ENCODE results near the gene HIBADH. TPM values are rescaled to one million over a fixed set of nuclear protein-coding genes. Genes with fewer than 3 reads are reported as not detected.

Gene HIBADH
- total RNA-seq, 2 experiments from 2014 or later: 12.8 TPM

GRCh38 chr7:27671675-27672074, 9.0 kb upstream of the HIBADH start:
- no peak for DNase-seq
- Mint-ChIP-seq H3K4me3 (no peak overlapping the region), H3K4me1 (no peaks in the 10 kb centered on the region), H3K27ac (no peak overlapping the region), H3K9me3 (no peaks in the 10 kb centered on the region), H3K27me3 (peaks cover 2% of the 10 kb centered on the region), H3K36me3 (ENCODE audit: low read depth) (no peaks in the 10 kb centered on the region)
- ChIA-PET CTCF (no interaction called here), POLR2A (no interaction called here)

GRCh38 chr7:27670676-27671075, 8.0 kb upstream of the HIBADH start:
- no peaks in the 10 kb centered on the region for H3K36me3 Mint-ChIP-seq (ENCODE audit: low read depth)
- no peak for DNase-seq
- H3K9me3 Mint-ChIP-seq: no peaks in the 10 kb centered on the region
- ChIA-PET POLR2A (no interaction called here), CTCF (no interaction called here)
- no peak overlapping the region for H3K4me3 Mint-ChIP-seq
- no peaks in the 10 kb centered on the region for H3K4me1 Mint-ChIP-seq
- no peak overlapping the region for H3K27ac Mint-ChIP-seq
- H3K27me3 Mint-ChIP-seq: peaks cover 2% of the 10 kb centered on the region

GRCh38 chr7:27670177-27670576, 7.5 kb upstream of the HIBADH start:
- CTCF ChIA-PET: no interaction called here
- H3K27ac Mint-ChIP-seq: no peak overlapping the region
- H3K36me3 Mint-ChIP-seq (ENCODE audit: low read depth): no peaks in the 10 kb centered on the region
- POLR2A ChIA-PET: no interaction called here
- peaks cover 2% of the 10 kb centered on the region for H3K27me3 Mint-ChIP-seq
- no peak overlapping the region for H3K4me3 Mint-ChIP-seq
- no peaks in the 10 kb centered on the region for H3K9me3 Mint-ChIP-seq
- DNase-seq: no peak
- no peaks in the 10 kb centered on the region for H3K4me1 Mint-ChIP-seq

- Mint-ChIP-seq H3K36me3 (ENCODE audit: low read depth) (peaks cover 2% of the 10 kb centered on the region), H3K4me1 (peaks cover 22% of the 10 kb centered on the region), H3K27ac (no peak overlapping the region), H3K27me3 (peaks cover under 1% of the 10 kb centered on the region), H3K9me3 (no peaks in the 10 kb centered on the region), H3K4me3 (no peak overlapping the region)
- DNase-seq: no peak
- ChIA-PET POLR2A (no interaction called here), CTCF (interaction anchor here (0.9 to 1.1 kb wide), 2 partner anchors 10 to 75 kb away, joined by 4 read pairs; partner anchors contain the start of gene TAX1BP1)
Observed at GRCh38 chr7:27665531-27665930, 2.8 kb upstream of the HIBADH start.

GRCh38 chr7:27663989-27664331, 1.3 kb upstream of the HIBADH start:
- Mint-ChIP-seq H3K4me3 (peak overlapping the region; percentile 80), H3K27ac (peak overlapping the region; percentile 90)

GRCh38 chr7:27661811-27662489, 733 bp downstream of the HIBADH start:
- Mint-ChIP-seq H3K36me3 (ENCODE audit: low read depth) (peaks cover 2% of the 10 kb centered on the region), H3K9me3 (no peaks in the 10 kb centered on the region), H3K27me3 (no peaks in the 10 kb centered on the region), H3K4me1 (peaks cover 22% of the 10 kb centered on the region), H3K27ac (peak overlapping the region; percentile 90), H3K4me3 (peak overlapping the region; percentile 80)
- POLR2A ChIA-PET: interaction anchor here (0.6 to 1.3 kb wide), 2 partner anchors 78 to 683 kb away, joined by 5 to 9 read pairs; partner anchors contain the start of gene TAX1BP1
- CTCF ChIA-PET: interaction anchor here (0.5 to 1.7 kb wide), 2 partner anchors 29 to 243 kb away, joined by 3 to 5 read pairs; no protein-coding TSS in a partner anchor
- no peak for DNase-seq

More at GRCh38 chr7:27663989-27664331, 1.3 kb upstream of the HIBADH start:
- CTCF ChIA-PET: no interaction called here
- Mint-ChIP-seq H3K4me1 (peaks cover 22% of the 10 kb centered on the region), H3K27me3 (no peaks in the 10 kb centered on the region), H3K36me3 (ENCODE audit: low read depth) (peaks cover 2% of the 10 kb centered on the region), H3K9me3 (no peaks in the 10 kb centered on the region)
- POLR2A ChIA-PET: no interaction called here
- no peak for DNase-seq

- peaks cover 1% of the 10 kb centered on the region for H3K36me3 Mint-ChIP-seq (ENCODE audit: low read depth)
- peaks cover 8% of the 10 kb centered on the region for H3K4me1 Mint-ChIP-seq
- POLR2A ChIA-PET: no interaction called here
- DNase-seq: no peak
- CTCF ChIA-PET: no interaction called here
- H3K27me3 Mint-ChIP-seq: no peaks in the 10 kb centered on the region
- no peaks in the 10 kb centered on the region for H3K9me3 Mint-ChIP-seq
- H3K27ac Mint-ChIP-seq: no peak overlapping the region
- no peak overlapping the region for H3K4me3 Mint-ChIP-seq
Observed at GRCh38 chr7:27656724-27657123, 6.0 kb downstream of the HIBADH start.

GRCh38 chr7:27655184-27655583, 7.5 kb downstream of the HIBADH start:
- Mint-ChIP-seq H3K4me3 (no peak overlapping the region), H3K27me3 (no peaks in the 10 kb centered on the region), H3K9me3 (no peaks in the 10 kb centered on the region), H3K27ac (no peak overlapping the region), H3K36me3 (ENCODE audit: low read depth) (peaks cover 1% of the 10 kb centered on the region), H3K4me1 (no peaks in the 10 kb centered on the region)
- no peak for DNase-seq
- ChIA-PET POLR2A (no interaction called here), CTCF (interaction anchor here (0.7 to 1.3 kb wide), 3 partner anchors 8 to 21 kb away, joined by 3 to 6 read pairs (median 3); no protein-coding TSS in a partner anchor)

GRCh38 chr7:27652518-27652917, 10.2 kb downstream of the HIBADH start:
- ChIA-PET POLR2A (no interaction called here), CTCF (no interaction called here)
- no peaks in the 10 kb centered on the region for H3K27me3 Mint-ChIP-seq
- H3K4me1 Mint-ChIP-seq: no peaks in the 10 kb centered on the region
- H3K36me3 Mint-ChIP-seq (ENCODE audit: low read depth): peaks cover 9% of the 10 kb centered on the region
- H3K4me3 Mint-ChIP-seq: no peak overlapping the region
- no peaks in the 10 kb centered on the region for H3K9me3 Mint-ChIP-seq
- no peak overlapping the region for H3K27ac Mint-ChIP-seq
- no peak for DNase-seq

GRCh38 chr7:27651702-27652101, 11.0 kb downstream of the HIBADH start:
- Mint-ChIP-seq H3K4me3 (no peak overlapping the region), H3K27ac (no peak overlapping the region), H3K27me3 (no peaks in the 10 kb centered on the region), H3K9me3 (no peaks in the 10 kb centered on the region), H3K36me3 (ENCODE audit: low read depth) (peaks cover 10% of the 10 kb centered on the region), H3K4me1 (no peaks in the 10 kb centered on the region)
- POLR2A ChIA-PET: no interaction called here
- CTCF ChIA-PET: no interaction called here
- no peak for DNase-seq

GRCh38 chr7:27650283-27650682, 12.4 kb downstream of the HIBADH start:
- no peak for DNase-seq
- Mint-ChIP-seq H3K27me3 (no peaks in the 10 kb centered on the region), H3K27ac (no peak overlapping the region), H3K4me3 (no peak overlapping the region), H3K9me3 (no peaks in the 10 kb centered on the region), H3K4me1 (peaks cover 5% of the 10 kb centered on the region), H3K36me3 (ENCODE audit: low read depth) (peaks cover 10% of the 10 kb centered on the region)
- ChIA-PET CTCF (no interaction called here), POLR2A (no interaction called here)

- H3K9me3 Mint-ChIP-seq: no peaks in the 10 kb centered on the region
- H3K36me3 Mint-ChIP-seq (ENCODE audit: low read depth): peaks cover 9% of the 10 kb centered on the region
- no peak overlapping the region for H3K4me3 Mint-ChIP-seq
- H3K27me3 Mint-ChIP-seq: no peaks in the 10 kb centered on the region
- ChIA-PET POLR2A (no interaction called here), CTCF (interaction anchor here (0.6 kb wide), 1 partner anchor 13 kb away, joined by 3 read pairs; no protein-coding TSS in a partner anchor)
- DNase-seq: no peak
- peaks cover 10% of the 10 kb centered on the region for H3K4me1 Mint-ChIP-seq
- H3K27ac Mint-ChIP-seq: no peak overlapping the region
Observed at GRCh38 chr7:27647489-27647888, 15.2 kb downstream of the HIBADH start.

GRCh38 chr7:27647046-27647445, 15.6 kb downstream of the HIBADH start:
- Mint-ChIP-seq H3K36me3 (ENCODE audit: low read depth) (peaks cover 9% of the 10 kb centered on the region), H3K9me3 (no peaks in the 10 kb centered on the region), H3K27ac (no peak overlapping the region), H3K27me3 (no peaks in the 10 kb centered on the region), H3K4me1 (peaks cover 10% of the 10 kb centered on the region), H3K4me3 (no peak overlapping the region)
- ChIA-PET CTCF (interaction anchor here (0.6 kb wide), 1 partner anchor 13 kb away, joined by 3 read pairs; no protein-coding TSS in a partner anchor), POLR2A (no interaction called here)
- no peak for DNase-seq

GRCh38 chr7:27642271-27642670, 20.4 kb downstream of the HIBADH start:
- DNase-seq: no peak
- POLR2A ChIA-PET: no interaction called here
- Mint-ChIP-seq H3K9me3 (peaks cover 5% of the 10 kb centered on the region), H3K4me1 (peaks cover 13% of the 10 kb centered on the region), H3K4me3 (no peak overlapping the region), H3K36me3 (ENCODE audit: low read depth) (peaks cover 10% of the 10 kb centered on the region), H3K27ac (no peak overlapping the region), H3K27me3 (no peaks in the 10 kb centered on the region)
- CTCF ChIA-PET: no interaction called here

Data from activated CD4-positive, alpha-beta T cell treated with anti-CD3 and anti-CD28 coated beads, Interleukin-2, amount 10 ng/mL, durations not matched to agents 7 days and 5 days (primary cell).